A549 treated with AZD2906 at 1 μM for 4 hours (cell line): Measurements from ENCODE around the gene LPCAT3. TPM values are rescaled to one million over a fixed set of nuclear protein-coding genes. Genes with fewer than 3 reads are reported as not detected.

Source experiments
- total RNA-seq: library from RNA; stranded (reverse); fragments of 200-300 nt; extraction: Qiagen RNA extraction; gene quantifications from 5 replicates; pipeline ENCODE4 v1.2.3, GENCODE V29; 2022

The LPCAT3 gene
- total RNA-seq, result 26.7 to 30.7 TPM (median 29.8 TPM) in 5 replicates

GRCh38 chr12:7018350-7019042 lies at the start of gene LPCAT3:
Gene LPCAT3 (minus strand): TSS chr12:7018476. CDS start chr12:7018424, 52 bp downstream.

DNA sequence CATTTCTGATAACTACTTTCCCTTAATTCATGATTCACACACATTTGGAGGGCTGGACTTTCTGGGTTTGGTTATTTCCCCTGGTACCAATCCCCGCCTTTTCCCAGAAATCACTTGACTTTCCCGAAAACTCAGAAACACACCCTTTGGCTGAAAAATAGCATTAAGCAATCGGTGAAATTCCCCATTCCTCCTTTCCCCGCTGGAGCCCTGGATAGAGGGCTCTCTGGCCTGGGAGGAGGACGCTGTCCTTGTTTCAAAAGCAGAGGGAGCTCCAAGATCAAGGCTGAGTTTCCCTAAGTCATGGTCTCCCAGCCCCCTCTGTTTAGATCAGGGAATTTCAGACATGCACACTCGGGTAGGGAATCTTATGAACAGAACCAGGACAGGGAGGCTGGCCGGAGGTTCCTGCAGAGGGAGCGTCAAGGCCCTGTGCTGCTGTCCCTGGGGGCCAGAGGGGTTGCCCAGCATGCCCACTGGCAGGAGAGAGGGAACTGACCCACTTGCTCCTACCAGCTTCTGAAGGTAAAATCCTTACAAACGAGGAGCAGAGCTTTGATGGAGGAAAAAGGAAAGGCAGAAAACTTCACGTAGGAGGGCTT lies 42.2 kb upstream of the LPCAT3 start, which contains the start of gene C1S:
Gene C1S, plus strand, starts transcription at position 366 of the 602 bp plus-strand sequence. CDS start 1,195 bp downstream, outside the sequence.

DNA sequence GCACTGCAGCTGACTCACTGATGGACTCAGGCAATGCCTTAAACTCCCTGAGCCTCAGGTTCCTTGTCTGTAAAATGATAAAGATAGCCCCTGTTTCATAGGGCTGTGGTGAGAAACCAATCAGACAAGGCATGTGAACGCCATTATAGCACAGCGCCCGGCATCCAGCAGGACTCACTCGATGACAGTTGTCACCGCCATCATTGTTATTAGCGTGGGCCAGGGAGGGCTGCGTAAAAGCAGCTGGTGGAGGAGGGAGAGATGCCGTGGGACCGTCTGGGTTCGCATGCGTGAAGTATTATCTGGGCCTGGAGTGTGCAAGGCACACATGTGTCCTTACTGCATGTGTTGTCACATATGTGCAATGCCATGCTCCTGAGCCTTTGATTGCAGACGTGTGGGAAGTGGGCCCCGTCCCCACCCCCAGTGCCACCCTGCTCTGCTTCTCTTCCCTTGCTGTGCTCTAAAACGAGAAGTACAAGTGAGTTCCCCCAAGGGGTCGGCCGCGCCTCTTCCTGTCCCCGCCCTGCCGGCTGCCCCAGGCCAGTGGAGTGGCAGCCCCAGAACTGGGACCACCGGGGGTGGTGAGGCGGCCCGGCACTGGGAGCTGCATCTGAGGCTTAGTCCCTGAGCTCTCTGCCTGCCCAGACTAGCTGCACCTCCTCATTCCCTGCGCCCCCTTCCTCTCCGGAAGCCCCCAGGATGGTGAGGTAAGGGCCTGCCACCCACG lies 67.3 kb downstream of the LPCAT3 start, which contains the start of gene PTPN6:
Gene PTPN6, plus strand, starts transcription at position 546 of the 730 bp plus-strand sequence. Its CDS starts 157 bp downstream, at position 703.

DNA sequence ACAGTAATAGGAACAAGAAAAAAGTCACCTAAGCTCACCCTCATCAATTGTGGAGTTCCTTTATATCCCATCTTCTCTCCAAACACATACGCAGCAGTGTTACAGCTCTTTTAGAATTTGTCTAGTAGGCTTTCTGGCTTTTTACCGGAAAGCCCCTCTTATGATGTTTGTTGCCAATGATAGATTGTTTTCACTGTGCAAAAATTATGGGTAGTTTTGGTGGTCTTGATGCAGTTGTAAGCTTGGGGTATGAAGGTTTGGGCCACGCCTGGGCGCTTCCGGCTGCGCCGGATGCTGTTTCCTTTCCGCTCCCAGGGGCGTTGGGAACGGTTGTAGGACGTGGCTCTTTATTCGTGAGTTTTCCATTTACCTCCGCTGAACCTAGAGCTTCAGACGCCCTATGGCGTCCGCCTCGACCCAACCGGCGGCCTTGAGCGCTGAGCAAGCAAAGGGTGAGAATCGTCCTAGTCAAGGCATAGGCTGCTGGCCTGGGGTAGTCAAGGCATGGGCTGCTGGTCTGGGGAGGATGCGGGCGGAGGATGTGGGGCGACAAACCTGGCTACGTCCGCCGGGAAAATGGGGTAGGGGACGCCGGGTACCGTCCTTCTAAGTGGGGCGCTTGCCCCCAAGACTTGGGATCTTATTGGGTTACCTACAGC lies 74.4 kb downstream of the LPCAT3 start, which contains the start of the genes C12orf57 and RNU7-1:
Gene C12orf57, plus strand, starts transcription at position 301 of the 659 bp plus-strand sequence. Its CDS starts 100 bp downstream, at position 401.
Gene RNU7-1, plus strand, starts transcription at position 95 of the 659 bp plus-strand sequence.

DNA sequence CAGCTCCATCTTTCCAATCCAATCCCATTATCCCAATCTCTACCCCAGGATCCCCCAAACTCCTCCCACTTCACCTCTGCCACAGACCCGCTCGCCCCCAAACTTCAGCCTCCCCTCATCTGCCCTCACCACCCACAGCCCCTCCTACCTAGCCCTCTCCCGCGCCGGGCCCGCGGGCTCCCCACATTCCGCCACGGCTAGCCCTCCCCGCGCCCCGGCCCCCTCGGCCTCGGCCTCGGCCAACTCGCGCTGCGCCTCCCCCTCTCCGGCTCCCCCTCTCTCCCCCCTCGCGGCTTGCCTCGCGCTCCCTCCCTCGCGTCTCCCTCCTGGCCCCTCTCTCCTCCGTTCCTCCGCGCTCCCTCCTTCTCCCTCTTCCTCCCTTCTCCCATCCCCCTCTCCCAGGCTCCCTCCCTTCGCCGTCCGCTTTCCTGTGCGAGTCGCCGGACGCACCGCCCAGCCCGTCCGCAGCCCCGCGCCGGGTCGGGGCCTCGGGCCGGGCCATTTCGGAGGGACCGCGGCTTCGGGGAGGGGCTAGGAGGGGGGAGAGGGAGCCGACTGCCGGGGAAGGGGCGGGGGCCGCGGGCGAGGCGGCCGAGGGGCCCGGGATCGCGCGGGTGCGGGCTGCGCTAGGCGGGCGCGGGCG lies 90.8 kb downstream of the LPCAT3 start, which contains the start of gene ATN1:
Gene ATN1, plus strand, starts transcription at position 581 of the 643 bp plus-strand sequence. CDS start 6,043 bp downstream, outside the sequence.

Other genes with a start within 250 kb of the LPCAT3 start
- 0.83 to 1.6 TPM (median 1.4 TPM) in 5 replicates for gene LAG3, start 246.0 kb downstream of the LPCAT3 start, total RNA-seq
- 0.01 to 0.06 TPM in 2 of 5 replicates, not detected in the others for gene CD4, start 228.9 kb downstream of the LPCAT3 start, total RNA-seq
- gene GPR162, start 196.7 kb downstream of the LPCAT3 start, total RNA-seq, result 0.26 to 0.41 TPM (median 0.33 TPM) in 5 replicates
- gene P3H3, start 190.1 kb downstream of the LPCAT3 start, total RNA-seq, result 22.2 to 28.3 TPM (median 26.4 TPM) in 5 replicates
- gene GNB3, start 177.6 kb downstream of the LPCAT3 start, total RNA-seq, result 0.92 to 2.1 TPM (median 1.4 TPM) in 5 replicates
- 72.8 to 80.0 TPM (median 76.6 TPM) in 5 replicates for gene CDCA3, start 167.2 kb downstream of the LPCAT3 start, total RNA-seq
- gene USP5, start 166.3 kb downstream of the LPCAT3 start, total RNA-seq, result 71.9 to 93.6 TPM (median 77.7 TPM) in 5 replicates
- gene TPI1, start 150.9 kb downstream of the LPCAT3 start, total RNA-seq, result 1,494 to 1,665 TPM (median 1,624 TPM) in 5 replicates
- 24.5 to 34.1 TPM (median 33.9 TPM) in 5 replicates for gene SPSB2, start 145.2 kb downstream of the LPCAT3 start, total RNA-seq
- gene LRRC23, start 113.7 kb downstream of the LPCAT3 start, total RNA-seq, result 15.6 to 19.4 TPM (median 16.9 TPM) in 5 replicates
- gene ENO2, start 103.9 kb downstream of the LPCAT3 start, total RNA-seq, result 29.0 to 33.1 TPM (median 32.0 TPM) in 5 replicates
- 50.9 to 76.0 TPM (median 73.6 TPM) in 5 replicates for gene ATN1, start 90.5 kb downstream of the LPCAT3 start, total RNA-seq
- not detected in 5 replicates for gene RNU7-1, start 74.7 kb downstream of the LPCAT3 start, total RNA-seq
- 261 to 320 TPM (median 303 TPM) in 5 replicates for gene C12orf57, start 74.5 kb downstream of the LPCAT3 start, total RNA-seq
- gene PTPN6, start 67.1 kb downstream of the LPCAT3 start, total RNA-seq, result 9.1 to 13.5 TPM (median 10.5 TPM) in 5 replicates
- 316 to 337 TPM (median 328 TPM) in 5 replicates for gene PHB2, start 47.8 kb downstream of the LPCAT3 start, total RNA-seq
- gene EMG1, start 47.6 kb downstream of the LPCAT3 start, total RNA-seq, result 54.5 to 63.2 TPM (median 59.6 TPM) in 5 replicates
- 40.4 to 73.4 TPM (median 41.9 TPM) in 5 replicates for gene C1S, start 42.2 kb upstream of the LPCAT3 start, total RNA-seq
- 27.7 to 49.0 TPM (median 30.3 TPM) in 5 replicates for gene C1R, start 74.0 kb upstream of the LPCAT3 start, total RNA-seq
- 10.8 to 14.6 TPM (median 13.4 TPM) in 5 replicates for gene C1RL, start 90.7 kb upstream of the LPCAT3 start, total RNA-seq
- gene RBP5, start 110.4 kb upstream of the LPCAT3 start, total RNA-seq, result not detected in 5 replicates
- gene CLSTN3, start 111.9 kb upstream of the LPCAT3 start, total RNA-seq, result 11.7 to 17.4 TPM (median 14.9 TPM) in 5 replicates
- gene PEX5, start 171.2 kb upstream of the LPCAT3 start, total RNA-seq, result 23.6 to 28.4 TPM (median 27.3 TPM) in 5 replicates